NT2/D1 (cell line): ENCODE measurements around the gene BLOC1S6.
"Not testable (repeated sequence)": the region's sequence is repeated elsewhere in the genome, so short reads cannot be mapped to it uniquely, and the experiment has no call there.

Experiments
- DNase-seq: peaks from one replicate; pipeline ENCODE4 v3.0.0-alpha.2; 2011; ENCODE audit warnings: low read depth, low spot score
- H3K27me3 ChIP-seq: 2 replicates; pipeline ENCODE4 v1.6.0; 2011; ENCODE audit warnings: mild to moderate bottlenecking; ENCODE audit not compliant: insufficient read length, insufficient read depth
- H3K36me3 ChIP-seq: 2 replicates; pipeline ENCODE4 v1.6.1; 2011; ENCODE audit warnings: mild to moderate bottlenecking, low read length, mixed read lengths; ENCODE audit not compliant: insufficient read depth, insufficient read length
- H3K4me1 ChIP-seq: 2 replicates; pipeline ENCODE4 v1.5.1; 2011; ENCODE audit not compliant: insufficient read depth, insufficient read length
- H3K4me3 ChIP-seq: 2 replicates; pipeline ENCODE4 v1.5.1; 2011; ENCODE audit warnings: low read depth; ENCODE audit not compliant: insufficient read length
- H3K9ac ChIP-seq: 2 replicates; pipeline ENCODE4 v1.6.0; 2011; ENCODE audit warnings: low read depth; ENCODE audit not compliant: insufficient read length
- H3K9me3 ChIP-seq: 2 replicates; pipeline ENCODE4 v1.5.1; 2011; ENCODE audit warnings: mild to moderate bottlenecking, low read length; ENCODE audit not compliant: insufficient read depth
- SUZ12 ChIP-seq: IDR thresholded peaks from 2 replicates; pipeline ENCODE4 v1.6.1; 2011; ENCODE audit not compliant: insufficient read length, insufficient read depth; ENCODE audit errors: extremely low read depth
- YY1 ChIP-seq: IDR thresholded peaks from 2 replicates; pipeline ENCODE4 v1.6.1; 2011; ENCODE audit not compliant: insufficient read length, insufficient read depth
- ZNF274 ChIP-seq: IDR thresholded peaks from 2 replicates; pipeline ENCODE4 v1.6.1; 2011; ENCODE audit warnings: mild to moderate bottlenecking, low read depth, low read length

BLOC1S6 gene

GRCh38 chr15:45645026-45645980, 58.1 kb downstream of the BLOC1S6 start:
- H3K36me3 ChIP-seq: no peaks in the 10 kb centered on the region
- no peak for DNase-seq
- H3K9ac ChIP-seq: no peak overlapping the region
- no peaks in the 10 kb centered on the region for H3K9me3 ChIP-seq
- TF ChIP-seq SUZ12: no peak
- no peak for TF ChIP-seq YY1
- TF ChIP-seq ZNF274: no peak
- no peaks in the 10 kb centered on the region for H3K27me3 ChIP-seq
- H3K4me1 ChIP-seq: peaks cover 2% of the 10 kb centered on the region
- H3K4me3 ChIP-seq: no peak overlapping the region

GRCh38 chr15:45646220-45646619, 59.0 kb downstream of the BLOC1S6 start:
- Histone ChIP-seq H3K4me3 (no peak overlapping the region), H3K4me1 (peaks cover 2% of the 10 kb centered on the region), H3K9ac (no peak overlapping the region), H3K36me3 (no peaks in the 10 kb centered on the region), H3K27me3 (no peaks in the 10 kb centered on the region), H3K9me3 (no peaks in the 10 kb centered on the region)
- DNase-seq: no peak
- no peak for TF ChIP-seq YY1
- no peak for TF ChIP-seq SUZ12
- no peak for TF ChIP-seq ZNF274

GRCh38 chr15:45647828-45648227, 60.6 kb downstream of the BLOC1S6 start:
- TF ChIP-seq YY1 (no peak), ZNF274 (no peak), SUZ12 (no peak)
- Histone ChIP-seq H3K9ac (no peak overlapping the region), H3K36me3 (no peaks in the 10 kb centered on the region), H3K4me3 (no peak overlapping the region), H3K9me3 (no peaks in the 10 kb centered on the region), H3K4me1 (peaks cover 2% of the 10 kb centered on the region), H3K27me3 (no peaks in the 10 kb centered on the region)
- no peak for DNase-seq

- Histone ChIP-seq H3K36me3 (no peaks in the 10 kb centered on the region), H3K4me1 (peaks cover 2% of the 10 kb centered on the region), H3K9ac (no peak overlapping the region), H3K4me3 (no peak overlapping the region), H3K9me3 (no peaks in the 10 kb centered on the region), H3K27me3 (no peaks in the 10 kb centered on the region)
- DNase-seq: no peak
- no peak for TF ChIP-seq SUZ12
- no peak for TF ChIP-seq ZNF274
- TF ChIP-seq YY1: no peak
Observed at GRCh38 chr15:45648521-45649200, 61.5 kb downstream of the BLOC1S6 start.

- H3K9me3 ChIP-seq, H3K27me3 ChIP-seq, DNase-seq, H3K4me3 ChIP-seq, H3K4me1 ChIP-seq, H3K9ac ChIP-seq, H3K36me3 ChIP-seq: not testable (repeated sequence)
Observed at GRCh38 chr15:45650007-45650406, 62.8 kb downstream of the BLOC1S6 start.

GRCh38 chr15:45650889-45651525, 63.8 kb downstream of the BLOC1S6 start:
- Histone ChIP-seq H3K27me3 (no peaks in the 10 kb centered on the region), H3K36me3 (no peaks in the 10 kb centered on the region), H3K9ac (no peak overlapping the region), H3K9me3 (no peaks in the 10 kb centered on the region), H3K4me1 (peaks cover 2% of the 10 kb centered on the region), H3K4me3 (no peak overlapping the region)
- TF ChIP-seq YY1 (no peak), ZNF274 (no peak), SUZ12 (no peak)
- DNase-seq: no peak

GRCh38 chr15:45653702-45654424, 66.7 kb downstream of the BLOC1S6 start:
- no peak overlapping the region for H3K9ac ChIP-seq
- H3K27me3 ChIP-seq: no peaks in the 10 kb centered on the region
- no peaks in the 10 kb centered on the region for H3K9me3 ChIP-seq
- H3K4me3 ChIP-seq: no peak overlapping the region
- no peaks in the 10 kb centered on the region for H3K36me3 ChIP-seq
- TF ChIP-seq SUZ12: no peak
- TF ChIP-seq ZNF274: no peak
- TF ChIP-seq YY1: no peak
- H3K4me1 ChIP-seq: peaks cover 2% of the 10 kb centered on the region
- no peak for DNase-seq
